ENCODE measurements around the gene GPR82. TPM values are rescaled to one million over a fixed set of nuclear protein-coding genes. Genes with fewer than 3 reads are reported as not detected.

Gene GPR82
- total RNA-seq, 1 experiment from 2014 or later = not detected

- POLR2A ChIA-PET = interaction anchor here (0.7 kb wide), 1 partner anchor 15 kb away, joined by 3 read pairs; no protein-coding TSS in a partner anchor
- H3K27ac Mint-ChIP-seq (ENCODE audit: low read depth, unreplicated experiment) = no peak overlapping the region
- H3K27me3 Mint-ChIP-seq (ENCODE audit: insufficient read depth, unreplicated experiment) = peaks cover 39% of the 10 kb centered on the region
- intact Hi-C loops (cut with micrococcal nuclease) = no loop called here
- no peak for DNase-seq (ENCODE audit: unreplicated experiment)
- BruUV-seq (replicated peaks) = no TSS peak
- no peaks in the 10 kb centered on the region for H3K9me3 Mint-ChIP-seq (ENCODE audit: unreplicated experiment)
- no peaks in the 10 kb centered on the region for H3K4me1 Mint-ChIP-seq (ENCODE audit: insufficient read depth, unreplicated experiment)
- TF ChIP-seq, protein P1, sequence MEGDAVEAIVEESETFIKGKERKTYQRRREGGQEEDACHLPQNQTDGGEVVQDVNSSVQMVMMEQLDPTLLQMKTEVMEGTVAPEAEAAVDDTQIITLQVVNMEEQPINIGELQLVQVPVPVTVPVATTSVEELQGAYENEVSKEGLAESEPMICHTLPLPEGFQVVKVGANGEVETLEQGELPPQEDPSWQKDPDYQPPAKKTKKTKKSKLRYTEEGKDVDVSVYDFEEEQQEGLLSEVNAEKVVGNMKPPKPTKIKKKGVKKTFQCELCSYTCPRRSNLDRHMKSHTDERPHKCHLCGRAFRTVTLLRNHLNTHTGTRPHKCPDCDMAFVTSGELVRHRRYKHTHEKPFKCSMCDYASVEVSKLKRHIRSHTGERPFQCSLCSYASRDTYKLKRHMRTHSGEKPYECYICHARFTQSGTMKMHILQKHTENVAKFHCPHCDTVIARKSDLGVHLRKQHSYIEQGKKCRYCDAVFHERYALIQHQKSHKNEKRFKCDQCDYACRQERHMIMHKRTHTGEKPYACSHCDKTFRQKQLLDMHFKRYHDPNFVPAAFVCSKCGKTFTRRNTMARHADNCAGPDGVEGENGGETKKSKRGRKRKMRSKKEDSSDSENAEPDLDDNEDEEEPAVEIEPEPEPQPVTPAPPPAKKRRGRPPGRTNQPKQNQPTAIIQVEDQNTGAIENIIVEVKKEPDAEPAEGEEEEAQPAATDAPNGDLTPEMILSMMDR (IDR thresholded peaks at IDR 0.05; ENCODE audit: unreplicated experiment) = no peak
- peaks cover 5% of the 10 kb centered on the region for H3K36me3 Mint-ChIP-seq (ENCODE audit: insufficient read depth, unreplicated experiment)
- CTCF ChIA-PET = interaction anchor here (0.7 kb wide), 1 partner anchor 17 kb away, joined by 3 read pairs; no protein-coding TSS in a partner anchor
- H3K4me3 Mint-ChIP-seq (ENCODE audit: unreplicated experiment) = no peak overlapping the region
Observed at GRCh38 chrX:41703574-41704029, 20.4 kb upstream of the GPR82 start.

GRCh38 chrX:41705042-41705441 is 18.9 kb upstream of the GPR82 start:
- TF ChIP-seq, protein P1 (IDR thresholded peaks at IDR 0.05; ENCODE audit: unreplicated experiment) = no peak
- Mint-ChIP-seq H3K27ac (ENCODE audit: low read depth, unreplicated experiment) (no peak overlapping the region), H3K9me3 (ENCODE audit: unreplicated experiment) (no peaks in the 10 kb centered on the region), H3K27me3 (ENCODE audit: insufficient read depth, unreplicated experiment) (peaks cover 48% of the 10 kb centered on the region), H3K4me1 (ENCODE audit: insufficient read depth, unreplicated experiment) (no peaks in the 10 kb centered on the region), H3K4me3 (ENCODE audit: unreplicated experiment) (no peak overlapping the region), H3K36me3 (ENCODE audit: insufficient read depth, unreplicated experiment) (peaks cover 5% of the 10 kb centered on the region)
- BruUV-seq (replicated peaks) = no TSS peak
- ChIA-PET POLR2A (no interaction called here), CTCF (no interaction called here)
- intact Hi-C loops (cut with micrococcal nuclease) = no loop called here
- no peak for DNase-seq (ENCODE audit: unreplicated experiment)

DNA sequence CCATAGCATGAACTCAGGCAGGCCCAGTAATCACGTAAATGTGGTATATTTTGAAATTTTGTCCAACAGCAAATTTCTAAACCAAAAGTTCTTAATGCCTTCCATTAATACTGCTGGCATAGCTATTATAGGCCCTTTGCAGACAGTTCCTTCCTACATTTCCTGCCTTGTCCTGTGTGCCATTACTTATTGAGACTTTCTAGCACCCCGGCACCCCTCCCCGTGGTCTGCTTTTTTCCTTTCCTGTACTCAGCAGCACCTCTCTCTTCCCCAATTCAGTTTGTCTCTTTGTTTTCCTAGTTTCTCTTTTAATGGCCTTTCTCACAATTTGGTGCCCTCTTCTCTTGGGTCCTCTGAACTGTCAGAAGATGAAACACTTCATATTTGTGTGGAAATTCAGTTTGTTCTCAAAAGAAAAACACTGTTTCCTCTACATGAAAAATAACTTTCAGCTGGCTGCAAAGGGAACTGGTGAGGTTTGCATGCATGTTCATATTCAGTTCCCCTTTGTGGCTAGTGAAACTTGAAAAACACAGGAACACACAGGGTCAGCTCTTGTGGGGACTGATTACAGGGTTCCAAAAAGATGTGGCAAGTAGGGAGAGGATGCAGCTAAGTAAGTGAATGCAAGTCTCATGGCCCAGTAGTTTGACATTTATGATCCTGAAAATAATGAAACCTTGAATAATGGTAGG is 18.2 kb upstream of the GPR82 start:
- DNase-seq (ENCODE audit: unreplicated experiment) = no peak
- Mint-ChIP-seq H3K27ac (ENCODE audit: low read depth, unreplicated experiment) (no peak overlapping the region), H3K27me3 (ENCODE audit: insufficient read depth, unreplicated experiment) (peaks cover 56% of the 10 kb centered on the region), H3K9me3 (ENCODE audit: unreplicated experiment) (no peaks in the 10 kb centered on the region), H3K4me1 (ENCODE audit: insufficient read depth, unreplicated experiment) (no peaks in the 10 kb centered on the region), H3K4me3 (ENCODE audit: unreplicated experiment) (no peak overlapping the region), H3K36me3 (ENCODE audit: insufficient read depth, unreplicated experiment) (peaks cover 5% of the 10 kb centered on the region)
- ChIA-PET CTCF (interaction anchor here (0.7 kb wide), 1 partner anchor 286 kb away, joined by 3 read pairs; no protein-coding TSS in a partner anchor), POLR2A (interaction anchor here (0.5 kb wide), 1 partner anchor 177 kb away, joined by 3 read pairs; no protein-coding TSS in a partner anchor)
- TF ChIP-seq, protein P1 (IDR thresholded peaks at IDR 0.05; ENCODE audit: unreplicated experiment) = no peak
- intact Hi-C loops (cut with micrococcal nuclease) = no loop called here
- no TSS peak for BruUV-seq (replicated peaks)

DNA sequence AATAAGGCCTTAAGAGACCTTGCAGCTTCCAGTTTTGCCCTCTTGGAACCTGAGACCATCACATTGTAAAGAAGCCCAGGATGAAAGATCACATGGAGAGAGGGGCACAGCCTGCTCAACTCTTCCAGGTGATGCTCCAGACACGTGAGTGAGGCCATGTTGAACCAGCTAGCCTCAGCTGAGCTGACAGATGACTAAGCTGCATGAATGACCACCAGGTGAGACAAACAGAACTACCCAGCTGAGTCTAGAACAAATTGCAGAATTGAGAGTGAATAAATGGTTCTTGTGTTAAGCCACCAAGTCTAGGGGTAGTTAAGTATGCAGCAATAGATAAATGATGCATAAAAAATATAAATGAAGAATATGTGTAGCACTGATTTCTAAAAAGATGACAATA is 16.8 kb upstream of the GPR82 start:
- no peaks in the 10 kb centered on the region for H3K4me1 Mint-ChIP-seq (ENCODE audit: insufficient read depth, unreplicated experiment)
- CTCF ChIA-PET = interaction anchor here (1.1 kb wide), 1 partner anchor 540 kb away, joined by 3 read pairs; no protein-coding TSS in a partner anchor
- no TSS peak for BruUV-seq (replicated peaks)
- DNase-seq (ENCODE audit: unreplicated experiment) = no peak
- no peaks in the 10 kb centered on the region for H3K9me3 Mint-ChIP-seq (ENCODE audit: unreplicated experiment)
- POLR2A ChIA-PET = no interaction called here
- peaks cover 5% of the 10 kb centered on the region for H3K36me3 Mint-ChIP-seq (ENCODE audit: insufficient read depth, unreplicated experiment)
- no peak overlapping the region for H3K27ac Mint-ChIP-seq (ENCODE audit: low read depth, unreplicated experiment)
- H3K27me3 Mint-ChIP-seq (ENCODE audit: insufficient read depth, unreplicated experiment) = peaks cover 68% of the 10 kb centered on the region
- H3K4me3 Mint-ChIP-seq (ENCODE audit: unreplicated experiment) = no peak overlapping the region
- intact Hi-C loops (cut with micrococcal nuclease) = no loop called here
- TF ChIP-seq, protein P1 (IDR thresholded peaks at IDR 0.05; ENCODE audit: unreplicated experiment) = no peak

Measured in MCF 10A (cell line).